ENCODE data around the gene RPL13A.

RPL13A gene

DNA sequence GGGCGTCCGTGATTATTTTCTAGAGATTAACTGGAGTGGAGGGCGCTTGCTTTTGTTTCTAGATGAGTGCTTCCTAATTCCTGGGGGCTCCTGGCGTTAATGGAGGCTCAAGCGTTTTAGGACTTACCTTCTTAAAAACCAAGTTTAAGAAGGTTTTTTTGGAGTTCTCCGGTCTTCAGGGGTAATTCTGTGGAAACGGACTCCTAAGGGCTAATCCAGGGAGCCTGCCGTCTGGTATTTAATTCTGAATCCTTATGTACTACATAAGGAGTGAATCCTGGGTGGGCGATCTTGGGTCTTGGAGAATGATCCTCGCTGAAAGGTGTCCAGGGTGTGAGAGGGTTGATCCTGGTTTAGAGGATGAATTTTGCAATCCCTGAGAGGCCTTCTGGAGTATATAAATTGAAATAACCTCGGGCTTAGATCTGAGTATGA is 9.2 kb downstream of the RPL13A start:
- no peak for TF ChIP-seq TAF1 (IDR thresholded peaks at IDR 0.05; ENCODE audit: borderline replicate concordance, insufficient read depth, low read length)
- TF ChIP-seq POLR2AphosphoS5 (IDR thresholded peaks at IDR 0.05; ENCODE audit: low read depth, low read length) = no peak
- peak; percentile 88; the same call in 1 of the 2 replicates for TF ChIP-seq SIN3A (IDR thresholded peaks at IDR 0.05; ENCODE audit: borderline replicate concordance, insufficient read depth, low read length)
- no peak for TF ChIP-seq FOXP2 (optimal IDR thresholded peaks at IDR 0.05; ENCODE audit: borderline replicate concordance, extremely low read depth, extremely low read length, insufficient read depth)
- 0 out of 4 replicates have a peak, but pooled peaks of 1 of the 2 experiments have one; percentile 8 for TF ChIP-seq REST (IDR thresholded peaks at IDR 0.05; ENCODE audit: insufficient read depth in 1 of 2, low read depth in 2 of 2, low read length in 2 of 2)

DNA sequence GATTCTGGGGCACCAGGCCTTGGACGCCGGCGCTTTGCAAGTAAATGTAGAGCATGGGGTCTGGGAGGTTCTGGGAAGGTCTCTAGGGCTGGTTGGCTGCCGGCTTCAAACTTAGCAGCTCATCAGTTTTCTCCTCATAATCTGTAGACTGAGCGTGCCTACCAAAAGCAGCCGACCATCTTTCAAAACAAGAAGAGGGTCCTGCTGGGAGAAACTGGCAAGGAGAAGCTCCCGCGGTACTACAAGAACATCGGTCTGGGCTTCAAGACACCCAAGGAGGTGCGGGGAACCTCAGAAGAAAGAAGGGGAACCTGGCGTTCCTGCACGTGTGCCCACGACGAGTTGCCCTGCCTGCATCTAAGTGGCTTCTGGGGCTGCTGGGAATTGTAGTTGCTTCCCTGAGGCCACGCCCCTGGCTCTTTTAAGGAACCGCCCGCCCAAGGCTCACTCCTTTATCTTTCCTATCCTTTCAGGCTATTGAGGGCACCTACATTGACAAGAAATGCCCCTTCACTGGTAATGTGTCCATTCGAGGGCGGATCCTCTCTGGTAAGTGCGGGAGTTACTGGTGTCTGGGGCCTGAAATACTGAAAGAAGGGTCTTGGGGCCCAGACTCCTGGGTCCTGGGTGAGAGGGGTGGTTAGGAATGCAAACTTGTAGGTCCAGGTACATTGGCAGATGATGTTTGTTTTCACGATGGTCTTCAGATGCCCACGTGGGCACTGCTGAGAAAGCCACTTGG is 9.8 kb downstream of the RPL13A start:
- TF ChIP-seq POLR2AphosphoS5 (IDR thresholded peaks at IDR 0.05; ENCODE audit: low read depth, low read length) (peak; percentile 71), SIN3A (IDR thresholded peaks at IDR 0.05; ENCODE audit: borderline replicate concordance, insufficient read depth, low read length) (peak; percentile 96; the same call in 1 of the 2 replicates), REST (IDR thresholded peaks at IDR 0.05; ENCODE audit: insufficient read depth in 1 of 2, low read depth in 2 of 2, low read length in 2 of 2) (0 out of 4 replicates have a peak, but pooled peaks of 1 of the 2 experiments have one; percentile 1), FOXP2 (optimal IDR thresholded peaks at IDR 0.05; ENCODE audit: borderline replicate concordance, extremely low read depth, extremely low read length, insufficient read depth) (no peak), TAF1 (IDR thresholded peaks at IDR 0.05; ENCODE audit: borderline replicate concordance, insufficient read depth, low read length) (peak; percentile 67; the same call in 1 of the 2 replicates)

GRCh38 chr19:49497789-49498103 is 10.3 kb downstream of the RPL13A start:
- TF ChIP-seq REST (IDR thresholded peaks at IDR 0.05; ENCODE audit: insufficient read depth in 1 of 2, low read depth in 2 of 2, low read length in 2 of 2) = no peak
- no peak for TF ChIP-seq SIN3A (IDR thresholded peaks at IDR 0.05; ENCODE audit: borderline replicate concordance, insufficient read depth, low read length)
- no peak for TF ChIP-seq FOXP2 (optimal IDR thresholded peaks at IDR 0.05; ENCODE audit: borderline replicate concordance, extremely low read depth, extremely low read length, insufficient read depth)
- no peak for TF ChIP-seq POLR2AphosphoS5 (IDR thresholded peaks at IDR 0.05; ENCODE audit: low read depth, low read length)
- TF ChIP-seq TAF1 (IDR thresholded peaks at IDR 0.05; ENCODE audit: borderline replicate concordance, insufficient read depth, low read length) = no peak

DNA sequence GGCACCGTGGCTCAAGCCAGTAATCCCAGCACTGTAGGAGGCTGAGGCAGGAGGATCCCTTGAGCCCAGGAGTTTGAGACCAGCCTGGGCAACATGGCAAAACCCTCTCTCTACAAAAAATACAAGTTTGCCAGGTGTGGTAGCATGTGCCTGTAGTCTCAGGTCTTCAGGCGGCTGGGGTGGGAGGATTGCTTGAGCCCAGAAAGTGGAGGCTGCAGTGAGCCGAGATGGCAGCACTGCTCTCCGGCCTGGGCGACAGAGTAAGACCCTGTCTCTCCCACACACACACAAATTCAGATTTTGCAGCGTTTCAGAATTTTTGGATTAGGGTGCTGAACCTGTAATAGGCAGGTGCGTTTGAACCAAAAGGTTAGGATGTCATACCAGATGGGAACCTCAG is 11.1 kb downstream of the RPL13A start:
- no peak; the same call in 1 of the 2 replicates for TF ChIP-seq POLR2AphosphoS5 (IDR thresholded peaks at IDR 0.05; ENCODE audit: low read depth, low read length)
- TF ChIP-seq REST (IDR thresholded peaks at IDR 0.05; ENCODE audit: insufficient read depth in 1 of 2, low read depth in 2 of 2, low read length in 2 of 2) = no peak
